ENCODE data around the gene SLC22A1.

Gene SLC22A1

GRCh38 chr6:160138839-160139419 is 17.3 kb downstream of the SLC22A1 start:
- no peak for TF ChIP-seq CREB1 (IDR thresholded peaks at IDR 0.05; ENCODE audit: low read depth)
- no peak for TF ChIP-seq CEBPB (IDR thresholded peaks at IDR 0.05)
- no peak for TF ChIP-seq REST (IDR thresholded peaks at IDR 0.05; ENCODE audit: low read depth)
- TF ChIP-seq ZBTB7A (IDR thresholded peaks at IDR 0.05; ENCODE audit: low read depth) = no peak
- no peak for TF ChIP-seq USF1 (IDR thresholded peaks at IDR 0.05)
- no peak for TF ChIP-seq YY1 (IDR thresholded peaks at IDR 0.05; ENCODE audit: low read depth)
- TF ChIP-seq NFIC (IDR thresholded peaks at IDR 0.05) = no peak
- TF ChIP-seq FOXM1 (IDR thresholded peaks at IDR 0.05; ENCODE audit: borderline replicate concordance, low read depth) = no peak
- TF ChIP-seq MAX (IDR thresholded peaks at IDR 0.05) = no peak
- TF ChIP-seq RAD21 (IDR thresholded peaks at IDR 0.05; ENCODE audit: low read depth) = no peak

- TF ChIP-seq REST (IDR thresholded peaks at IDR 0.05; ENCODE audit: low read depth) (no peak), RAD21 (IDR thresholded peaks at IDR 0.05; ENCODE audit: low read depth) (no peak), TEAD4 (IDR thresholded peaks at IDR 0.05) (no peak), ZBTB7A (IDR thresholded peaks at IDR 0.05; ENCODE audit: low read depth) (no peak), TCF12 (IDR thresholded peaks at IDR 0.05; ENCODE audit: low read depth) (no peak), CEBPB (IDR thresholded peaks at IDR 0.05) (no peak), EP300 (IDR thresholded peaks at IDR 0.05; ENCODE audit: borderline replicate concordance) (no peak), TAF1 (IDR thresholded peaks at IDR 0.05; ENCODE audit: low read depth) (no peak)
These were observed 17.8 kb downstream of the SLC22A1 start for GRCh38 chr6:160139420-160139851.

GRCh38 chr6:160141001-160141726 is 19.5 kb downstream of the SLC22A1 start:
- TF ChIP-seq TEAD4 (IDR thresholded peaks at IDR 0.05) (no peak), EP300 (IDR thresholded peaks at IDR 0.05; ENCODE audit: borderline replicate concordance) (no peak)

- no peak for TF ChIP-seq NFIC (IDR thresholded peaks at IDR 0.05)
- no peak for TF ChIP-seq EGR1 (IDR thresholded peaks at IDR 0.05)
- TF ChIP-seq CREB1 (IDR thresholded peaks at IDR 0.05; ENCODE audit: low read depth) = no peak
- no peak for TF ChIP-seq REST (IDR thresholded peaks at IDR 0.05; ENCODE audit: low read depth)
- no peak for TF ChIP-seq TAF1 (IDR thresholded peaks at IDR 0.05; ENCODE audit: low read depth)
- TF ChIP-seq FOXM1 (IDR thresholded peaks at IDR 0.05; ENCODE audit: borderline replicate concordance, low read depth) = no peak
- TF ChIP-seq CEBPB (IDR thresholded peaks at IDR 0.05) = no peak
- TF ChIP-seq TEAD4 (IDR thresholded peaks at IDR 0.05) = no peak
- no peak for TF ChIP-seq MAX (IDR thresholded peaks at IDR 0.05)
- TF ChIP-seq TCF12 (IDR thresholded peaks at IDR 0.05; ENCODE audit: low read depth) = no peak
- TF ChIP-seq USF1 (IDR thresholded peaks at IDR 0.05) = no peak
- no peak for TF ChIP-seq YY1 (IDR thresholded peaks at IDR 0.05; ENCODE audit: low read depth)
- no peak for TF ChIP-seq EP300 (IDR thresholded peaks at IDR 0.05; ENCODE audit: borderline replicate concordance)
- TF ChIP-seq RAD21 (IDR thresholded peaks at IDR 0.05; ENCODE audit: low read depth) = no peak
- no peak for TF ChIP-seq ZBTB7A (IDR thresholded peaks at IDR 0.05; ENCODE audit: low read depth)
These were observed 20.6 kb downstream of the SLC22A1 start for GRCh38 chr6:160142115-160142715.

Data from Ishikawa (cell line).